H1 (cell line): ENCODE data around the gene SNX25. TPM values are rescaled to one million over a fixed set of nuclear protein-coding genes. Genes with fewer than 3 reads are reported as not detected.

Experiments
- ASH2L ChIP-seq: fragments of 200-600, 300-600 bp; sonication (generic); IDR thresholded peaks from one replicate; pipeline ENCODE4 v1.7.1; 2017; ENCODE audit warnings: low read length
- ATF3 ChIP-seq: IDR thresholded peaks from 2 replicates; pipeline ENCODE4 v1.6.1; 2011; ENCODE audit warnings: low read depth, mild to moderate bottlenecking, low read length; ENCODE audit not compliant: insufficient read depth
- CTCF ChIP-seq, 3 experiments: IDR thresholded peaks; 1 replicate in 2 of 3; 2 replicates in 1 of 3; pipeline versions ENCODE4 v1.5.1 to v1.6.1; 2011; ENCODE audit warnings: low read length in 3 of 3, mild to moderate bottlenecking in 3 of 3, inconsistent platforms in 2 of 3, low read depth in 1 of 3, moderate library complexity in 1 of 3; ENCODE audit not compliant: insufficient read depth in 1 of 3; ENCODE audit errors: control extremely low read depth in 1 of 3
- EP300 ChIP-seq, 2 experiments: IDR thresholded peaks; 1 replicate in 1 of 2; 2 replicates in 1 of 2; pipeline ENCODE4 v1.6.1; 2011 to 2012; ENCODE audit warnings: low read depth in 2 of 2, low read length in 2 of 2, mild to moderate bottlenecking in 2 of 2, borderline replicate concordance in 1 of 2, inconsistent platforms in 1 of 2, moderate library complexity in 1 of 2
- GABPA ChIP-seq: IDR thresholded peaks from 2 replicates; pipeline ENCODE4 v1.6.1; 2011; ENCODE audit warnings: mild to moderate bottlenecking, low read length, moderate library complexity, borderline replicate concordance; ENCODE audit not compliant: insufficient read depth
- KDM1A ChIP-seq: fragments of 200-600, 300-600 bp; sonication (generic); IDR thresholded peaks from 2 replicates; pipeline ENCODE4 v1.7.1; 2016; ENCODE audit warnings: mild to moderate bottlenecking, low read length, borderline replicate concordance
- MAX ChIP-seq: IDR thresholded peaks from 2 replicates; pipeline ENCODE4 v1.6.1; 2012; ENCODE audit warnings: inconsistent platforms
- polyA plus RNA-seq, 7 experiments: library from polyadenylated mRNA; depleted of rRNA in 3 of 7; stranded (reverse) in 5 of 7; unstranded in 2 of 7; fragments of >200 nt in 5 of 7; fragments of 200-250 nt in 2 of 7; gene quantifications; 1 replicate in 5 of 7; 2 replicates in 1 of 7; 4 replicates in 1 of 7; pipeline versions ENCODE4 v1.2.1 to v1.2.3, GENCODE V29; 2011 to 2013; ENCODE audit warnings: missing spikeins in 2 of 7, mixed read lengths in 2 of 7
- total RNA-seq: library from RNA; stranded (reverse); fragmentation: NEBNext Ultra II Directional; extraction: Animal tissue kit (Norgen Biotek cat#: 25700); gene quantifications from 2 replicates; pipeline ENCODE4 v1.2.1, GENCODE V29; 2021

SNX25 gene
- total and polyA plus RNA-seq, 2 of the 8 experiments (the other 6 are each of a cell fraction or from before 2014, with no cell fraction given): 5.4 to 19.9 TPM

GRCh38 chr4:185404031-185404430 lies 194.6 kb downstream of the SNX25 start (continued):
- TF ChIP-seq CTCF (IDR thresholded peaks at IDR 0.05; ENCODE audit: control extremely low read depth in 1 of 3, insufficient read depth in 1 of 3, low read depth in 1 of 3, low read length in 3 of 3) (no peak), ATF3 (no peak), ASH2L (no peak), KDM1A (no peak), MAX (no peak), EP300 (IDR thresholded peaks at IDR 0.05; ENCODE audit: borderline replicate concordance in 1 of 2, low read depth in 2 of 2, low read length in 2 of 2) (no peak), GABPA (no peak)
